ENCODE measurements around the gene KRT1.
"Not testable (repeated sequence)": the region's sequence is repeated elsewhere in the genome, so short reads cannot be mapped to it uniquely, and the experiment has no call there.

The KRT1 gene

GRCh38 chr12:52680363-52680762 is at the start of gene KRT1:
Gene KRT1 (minus strand): TSS chr12:52680407. CDS start chr12:52680348, 59 bp downstream.
- no peak for DNase-seq

DNA sequence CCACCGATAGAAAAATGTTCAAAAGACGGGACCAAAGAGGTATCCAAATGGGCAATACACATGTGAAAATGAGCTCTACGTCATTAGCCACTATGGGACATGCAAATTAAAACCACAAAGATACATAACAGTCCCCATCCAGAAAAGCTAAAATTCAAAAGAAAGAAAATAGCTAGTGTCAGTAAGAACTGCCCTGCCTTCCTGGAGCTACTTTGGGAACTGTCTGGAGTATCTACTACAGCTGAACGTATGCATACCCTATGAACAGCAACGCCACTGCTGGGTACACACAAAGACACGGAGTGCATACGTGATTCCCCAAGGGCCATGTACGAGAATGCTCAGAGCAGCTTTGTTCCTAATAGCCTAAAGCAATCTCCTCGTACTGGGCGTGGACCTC is 48.9 kb upstream of the KRT1 start:
- no peak for DNase-seq

DNA sequence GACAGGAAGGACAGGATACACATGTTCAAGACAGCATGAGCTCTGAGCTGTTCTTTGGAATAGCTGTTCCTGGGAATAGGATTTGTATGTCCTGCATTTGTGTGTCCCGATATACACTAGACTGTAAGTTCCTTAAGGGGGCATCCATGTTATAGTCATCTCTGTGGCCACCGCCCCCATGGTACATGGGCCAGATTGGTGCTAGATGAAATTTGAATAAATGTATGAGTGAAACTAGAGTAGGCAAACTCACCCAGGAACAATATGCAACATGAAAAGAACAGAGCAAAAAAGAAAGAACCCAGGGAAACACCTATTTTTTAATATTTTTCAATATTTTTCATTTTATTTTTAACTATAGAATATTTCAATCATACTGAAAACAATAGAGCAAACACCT is 48.2 kb upstream of the KRT1 start:
- DNase-seq = no peak

- no peak for DNase-seq
These were observed 46.8 kb upstream of the KRT1 start for GRCh38 chr12:52727037-52727436.

DNA sequence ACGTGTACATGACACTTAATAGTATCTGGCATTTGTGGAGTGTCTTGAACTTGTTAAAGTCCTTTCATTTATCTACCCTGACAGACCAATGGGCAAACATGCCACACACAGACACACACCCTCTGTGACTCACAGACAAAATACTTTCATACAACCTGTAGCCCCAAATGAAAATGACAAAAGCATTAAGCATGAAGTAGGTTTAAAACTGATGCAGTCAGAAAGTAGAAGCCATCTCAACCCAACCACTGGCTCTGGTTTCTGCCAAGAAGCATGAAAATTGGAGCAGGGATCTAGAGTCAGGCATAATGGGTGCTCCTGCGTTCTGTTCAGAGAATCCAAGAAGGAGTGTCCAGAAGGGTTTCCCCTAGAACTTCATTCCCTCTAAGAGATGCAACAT is 46.2 kb upstream of the KRT1 start:
- DNase-seq = no peak

DNA sequence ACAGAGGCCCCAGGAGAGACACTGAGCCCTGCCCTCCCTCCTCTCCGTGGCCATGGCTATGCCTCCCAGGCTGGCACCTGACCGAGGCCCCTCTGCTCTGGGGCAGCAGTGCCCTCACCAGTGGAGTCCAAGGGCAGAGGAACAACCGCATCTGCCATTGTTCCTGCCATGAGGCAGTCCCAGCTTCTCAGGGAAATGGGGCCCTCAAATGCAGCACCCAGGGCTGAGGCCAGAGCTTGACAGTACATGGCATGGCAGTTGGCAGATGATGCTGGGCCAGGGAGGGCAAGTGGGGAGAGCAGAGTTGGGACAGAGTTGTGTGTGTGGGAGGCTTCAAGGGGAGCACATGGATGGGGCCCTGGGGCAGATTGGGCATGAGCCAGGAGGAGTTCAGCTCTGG is 44.2 kb upstream of the KRT1 start:
- no peak for DNase-seq

- no peak for DNase-seq
These were observed 42.5 kb upstream of the KRT1 start for GRCh38 chr12:52722680-52723079.

GRCh38 chr12:52721838-52722470 is 41.7 kb upstream of the KRT1 start:
- no peak for DNase-seq

DNA sequence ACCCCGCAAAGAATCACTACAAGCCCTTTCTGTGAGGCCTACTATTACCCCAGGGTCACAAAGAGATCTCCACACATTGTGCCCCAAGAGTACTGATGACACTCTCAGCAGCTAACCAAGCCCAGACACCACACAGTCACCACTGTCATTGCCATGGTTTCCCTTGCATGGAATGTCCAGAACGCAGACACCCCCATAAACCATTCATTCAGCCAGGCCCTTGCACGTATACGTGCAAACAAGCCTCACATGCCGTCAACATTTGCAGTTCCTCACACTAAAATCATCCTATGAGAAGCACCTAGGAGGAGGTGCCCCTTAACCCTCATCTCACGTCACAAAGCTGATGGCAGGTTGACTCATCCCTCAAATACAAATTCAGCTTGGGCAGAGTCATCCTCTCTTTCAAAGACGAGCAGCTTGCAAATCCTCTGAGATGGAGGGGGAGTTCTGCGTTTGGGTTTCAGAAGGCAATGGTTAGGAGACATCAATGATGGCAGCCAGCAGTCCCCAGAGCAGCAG is 40.2 kb upstream of the KRT1 start:
- DNase-seq = no peak

DNA sequence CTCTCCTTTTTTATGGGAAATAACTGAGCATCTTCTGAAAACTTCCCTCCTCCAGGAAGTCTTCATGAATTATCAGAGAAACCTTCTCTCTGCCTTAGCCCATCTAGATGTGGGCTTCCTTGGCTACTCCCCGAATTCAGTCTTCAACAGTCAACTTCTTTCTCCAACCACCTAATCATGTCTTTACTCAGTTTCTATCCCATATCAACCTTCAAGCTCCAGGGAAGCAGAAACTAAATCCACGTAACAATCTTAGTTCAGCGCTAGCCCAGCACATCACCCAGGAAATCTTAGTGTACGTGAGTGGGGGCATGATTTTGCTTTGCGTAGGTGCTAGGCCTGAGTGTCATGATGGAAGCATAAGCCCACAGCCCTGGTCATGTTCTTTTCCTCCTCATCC is 35.9 kb upstream of the KRT1 start:
- no peak for DNase-seq

- no peak for DNase-seq
These were observed 35.2 kb upstream of the KRT1 start for GRCh38 chr12:52715416-52715815.

DNA sequence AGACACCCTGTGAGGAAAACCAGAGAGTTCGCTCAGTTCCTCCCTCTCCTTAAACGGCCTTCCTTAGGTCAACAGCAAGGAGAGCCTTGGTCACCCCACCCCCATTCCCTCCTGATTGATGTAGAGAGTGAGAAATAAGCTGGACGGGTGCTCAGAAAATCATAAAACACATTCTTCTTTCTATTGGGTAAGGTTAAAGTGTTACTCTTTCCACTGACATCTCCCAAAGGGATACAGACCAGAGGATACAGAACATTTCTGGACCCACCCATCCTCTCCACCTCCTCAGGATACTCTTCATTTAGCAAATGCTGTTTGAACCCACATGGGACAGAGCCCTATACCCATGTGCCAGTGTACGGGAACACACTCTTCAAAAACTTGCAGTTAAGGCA is 34.7 kb upstream of the KRT1 start:
- DNase-seq = no peak

DNA sequence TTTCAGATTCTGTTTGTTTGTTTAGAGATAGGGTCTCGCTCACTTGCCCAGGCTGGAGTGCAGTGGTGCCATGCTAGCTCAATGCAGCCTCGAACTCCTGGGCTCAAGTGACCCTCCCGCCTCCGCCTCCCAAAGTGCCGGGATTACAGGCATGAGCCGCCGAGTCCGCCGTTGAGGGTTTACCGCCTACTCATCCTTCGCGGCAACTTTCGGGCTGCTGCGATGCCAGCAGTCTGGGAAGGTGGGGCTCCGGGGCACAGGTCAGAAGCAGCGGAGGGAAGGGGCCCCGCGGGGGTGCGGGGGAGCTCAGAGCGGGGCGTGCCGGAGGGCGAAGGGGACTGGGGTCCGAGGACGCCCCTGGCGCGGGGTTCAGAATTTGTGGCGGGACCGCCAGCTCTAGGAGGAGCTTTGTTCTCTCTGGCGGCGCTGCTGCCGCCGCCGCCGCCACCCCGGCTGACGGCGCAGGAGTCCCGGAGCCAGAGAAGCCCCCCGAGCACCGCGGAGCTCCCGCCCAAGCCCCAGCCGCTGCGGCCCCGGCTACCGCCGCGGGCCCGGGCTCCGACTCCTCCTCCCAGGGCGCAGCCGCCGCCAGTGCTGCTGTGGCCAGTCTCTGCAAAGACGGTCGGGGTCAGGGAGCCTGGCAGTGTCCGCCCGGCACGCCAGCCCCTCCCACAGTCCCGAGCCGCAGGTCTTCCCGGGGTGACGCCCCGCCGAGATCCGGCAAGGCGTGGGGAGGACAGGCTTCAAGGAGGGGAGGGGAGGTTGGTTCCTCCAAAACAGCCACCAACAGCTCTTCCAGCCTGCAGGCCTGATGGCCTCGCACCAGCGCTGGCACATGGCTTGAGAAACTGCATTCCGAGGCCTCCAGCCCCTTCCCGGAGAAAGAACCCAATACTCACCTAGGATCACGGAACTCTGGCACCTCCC is 34.0 kb upstream of the KRT1 start:
- no peak for DNase-seq

- not testable (repeated sequence) for DNase-seq
These were observed 31.9 kb upstream of the KRT1 start for GRCh38 chr12:52712122-52712521.

GRCh38 chr12:52710730-52711129 is 30.5 kb upstream of the KRT1 start:
- no peak for DNase-seq

GRCh38 chr12:52708010-52708409 is 27.8 kb upstream of the KRT1 start:
- no peak for DNase-seq

- no peak for DNase-seq
These were observed 24.3 kb upstream of the KRT1 start for GRCh38 chr12:52704464-52704863.

DNA sequence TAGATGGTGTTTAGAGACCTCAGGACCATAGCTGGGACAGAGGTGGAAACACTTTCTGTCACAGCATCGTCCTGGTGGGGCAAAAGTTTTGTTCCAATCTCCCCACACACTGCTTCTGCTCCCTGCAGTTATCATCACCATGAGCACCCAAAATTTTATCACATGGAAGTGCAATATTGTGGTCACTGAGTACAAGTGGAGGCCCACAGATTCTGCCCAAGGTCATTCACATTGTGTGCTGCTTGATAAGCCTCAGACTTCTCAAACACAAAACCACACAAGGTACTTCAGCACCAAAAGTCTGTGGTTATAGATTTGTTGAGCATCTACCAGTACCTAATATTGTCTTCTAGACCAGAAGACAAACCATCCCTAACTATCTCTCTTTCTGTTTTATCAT is 23.7 kb upstream of the KRT1 start:
- DNase-seq = no peak

DNA sequence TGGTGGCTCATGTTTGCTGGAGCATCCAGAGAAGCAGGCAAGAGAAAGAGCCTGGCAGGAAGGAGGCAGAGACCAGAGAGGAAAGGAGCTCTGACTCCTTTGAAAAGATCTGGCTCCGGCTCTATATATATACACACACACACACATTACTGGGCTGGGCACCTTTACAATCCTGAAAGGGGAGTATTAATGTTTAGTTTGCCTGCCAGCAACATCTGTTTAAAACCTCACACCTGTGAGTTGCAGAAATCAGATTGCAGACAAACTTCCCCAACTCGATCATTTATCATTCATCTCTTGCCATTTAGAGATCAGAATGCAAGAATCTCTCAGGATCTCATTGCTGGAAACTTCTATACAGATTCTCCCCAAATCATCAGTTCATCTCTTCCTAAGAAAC is 23.2 kb upstream of the KRT1 start, which contains the start of gene KRT77:
KRT77 (minus strand) TSS at position 101 of the 400 bp plus-strand sequence; CDS start at position 11, 90 bp downstream.
- no peak for DNase-seq

GRCh38 chr12:52702338-52702737 is 22.1 kb upstream of the KRT1 start:
- no peak for DNase-seq

- DNase-seq = no peak
These were observed 21.1 kb upstream of the KRT1 start for GRCh38 chr12:52701281-52701680.

DNA sequence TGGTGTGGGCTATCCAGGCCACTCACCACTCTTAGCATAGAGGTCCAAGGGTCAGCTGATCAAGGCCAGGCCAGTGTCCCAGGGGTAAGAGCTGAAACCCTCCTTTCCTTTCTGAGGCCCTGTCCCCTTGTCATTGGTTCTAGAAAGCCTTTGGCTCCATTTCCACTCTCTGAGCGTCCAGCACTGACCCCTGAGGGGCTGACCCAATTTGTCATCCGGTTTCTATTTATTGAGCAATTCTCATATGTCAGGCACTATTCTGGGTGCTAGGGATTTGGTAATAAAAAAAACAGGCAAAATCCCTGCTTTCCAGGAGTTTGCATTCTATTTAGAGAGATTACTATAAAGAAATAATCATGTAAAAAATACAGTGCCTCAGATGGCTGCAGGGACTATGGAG is 19.8 kb upstream of the KRT1 start:
- no peak for DNase-seq

- DNase-seq = no peak
These were observed 19.2 kb upstream of the KRT1 start for GRCh38 chr12:52699373-52699772.
